ENCODE results near the gene ABCC4. TPM values are rescaled to one million over a fixed set of nuclear protein-coding genes. Genes with fewer than 3 reads are reported as not detected.

ABCC4 gene
- total RNA-seq, 1 experiment from 2014 or later: 3.7 TPM

DNA sequence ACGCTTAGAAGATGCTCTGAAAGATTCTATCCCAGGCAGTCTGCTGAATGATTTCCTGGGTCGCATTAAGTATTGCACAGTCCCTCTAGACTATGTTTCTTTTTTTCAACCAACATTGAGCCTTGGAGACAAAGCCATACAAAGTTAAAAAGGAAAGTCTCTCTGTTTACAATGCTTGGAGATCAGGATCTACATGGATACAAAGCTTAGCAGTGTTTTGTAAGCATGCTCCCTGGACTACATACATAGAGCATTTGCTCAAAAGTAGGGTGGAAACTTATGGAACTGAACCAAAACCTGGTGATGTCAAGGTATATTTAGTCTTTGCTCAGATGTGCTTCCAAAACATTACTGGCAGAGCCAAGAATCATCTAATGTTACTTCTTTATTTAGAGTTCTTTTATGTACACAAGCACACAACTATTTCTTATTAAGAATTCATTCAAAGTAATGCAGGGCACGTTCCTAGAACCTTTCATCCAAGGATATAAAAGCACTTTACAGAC lies 241.2 kb downstream of the ABCC4 start:
- no peak for DNase-seq
- no peaks in the 10 kb centered on the region for H3K36me3 ChIP-seq (replicated peaks; ENCODE audit: control insufficient read depth, insufficient read depth, low read length)
- no peaks in the 10 kb centered on the region for H3K27me3 ChIP-seq (ENCODE audit: control insufficient read depth, insufficient read depth, low read length)
- no peak overlapping the region for H3K4me3 ChIP-seq (ENCODE audit: insufficient read depth, low read depth, low read length)

DNA sequence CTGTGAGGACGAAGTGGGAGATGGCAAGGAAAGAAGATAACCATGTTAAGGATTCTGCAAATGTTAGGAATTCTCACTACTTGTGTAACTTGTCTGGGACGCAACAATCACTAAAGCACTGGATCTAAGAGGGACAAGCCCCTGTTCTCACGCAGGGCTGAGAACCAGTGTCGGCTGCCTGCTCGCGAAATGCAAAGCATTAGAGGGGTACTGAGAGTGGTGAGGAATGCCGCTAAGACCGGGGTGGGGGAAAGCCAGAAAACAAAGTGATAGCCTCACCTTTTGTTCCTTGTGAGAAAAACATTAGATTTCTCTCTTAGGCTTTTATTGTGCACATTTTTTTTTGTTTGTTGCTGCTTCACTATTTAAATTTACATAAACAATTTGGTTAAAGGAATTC lies 241.9 kb downstream of the ABCC4 start:
- DNase-seq: peak; percentile 62
- Histone ChIP-seq H3K36me3 (replicated peaks; ENCODE audit: control insufficient read depth, insufficient read depth, low read length) (no peaks in the 10 kb centered on the region), H3K4me3 (ENCODE audit: insufficient read depth, low read depth, low read length) (no peak overlapping the region), H3K27me3 (ENCODE audit: control insufficient read depth, insufficient read depth, low read length) (no peaks in the 10 kb centered on the region)

DNA sequence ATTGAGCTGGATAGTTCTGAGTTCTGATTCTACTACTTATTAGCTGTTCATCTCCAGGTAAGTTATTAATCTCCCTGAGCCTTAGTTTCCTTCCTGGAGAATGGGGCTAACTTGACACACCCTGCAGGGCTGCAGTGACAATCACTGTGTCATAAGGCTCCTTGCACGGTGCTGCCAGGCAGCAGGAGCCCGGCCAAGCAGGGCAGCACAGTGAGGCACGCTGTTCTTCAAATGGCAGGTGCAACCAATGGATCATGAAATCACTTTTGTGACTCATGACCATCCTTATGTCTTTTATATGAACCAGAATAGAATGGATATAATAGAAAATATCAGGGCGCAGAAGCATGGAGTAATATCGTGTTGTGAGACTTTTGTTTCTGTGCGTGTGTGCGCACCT lies 242.6 kb downstream of the ABCC4 start:
- H3K36me3 ChIP-seq (replicated peaks; ENCODE audit: control insufficient read depth, insufficient read depth, low read length): no peaks in the 10 kb centered on the region
- no peak overlapping the region for H3K4me3 ChIP-seq (ENCODE audit: insufficient read depth, low read depth, low read length)
- DNase-seq: no peak
- H3K27me3 ChIP-seq (ENCODE audit: control insufficient read depth, insufficient read depth, low read length): no peaks in the 10 kb centered on the region

DNA sequence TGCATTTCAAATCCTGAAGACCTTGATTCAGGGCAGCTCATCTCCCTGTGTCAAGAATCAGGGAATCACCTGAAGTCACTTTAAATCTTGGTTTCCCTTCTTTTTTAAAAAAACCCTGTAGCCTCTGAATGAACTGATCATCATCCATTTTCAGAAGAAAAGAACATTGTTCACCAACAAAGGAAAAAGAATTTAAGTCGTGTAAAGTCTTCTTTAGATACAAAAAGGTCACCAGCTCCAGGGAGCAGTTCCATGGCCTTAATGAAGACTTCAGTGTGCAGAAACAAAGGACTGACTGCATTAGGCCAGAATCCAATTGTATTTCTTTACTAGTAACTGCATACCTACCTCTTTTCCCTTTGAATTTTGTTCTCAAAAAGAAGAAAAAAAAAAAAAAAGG lies 245.0 kb downstream of the ABCC4 start:
- no peak for DNase-seq
- Histone ChIP-seq H3K4me3 (ENCODE audit: insufficient read depth, low read depth, low read length) (no peak overlapping the region), H3K36me3 (replicated peaks; ENCODE audit: control insufficient read depth, insufficient read depth, low read length) (no peaks in the 10 kb centered on the region), H3K27me3 (ENCODE audit: control insufficient read depth, insufficient read depth, low read length) (no peaks in the 10 kb centered on the region)

DNA sequence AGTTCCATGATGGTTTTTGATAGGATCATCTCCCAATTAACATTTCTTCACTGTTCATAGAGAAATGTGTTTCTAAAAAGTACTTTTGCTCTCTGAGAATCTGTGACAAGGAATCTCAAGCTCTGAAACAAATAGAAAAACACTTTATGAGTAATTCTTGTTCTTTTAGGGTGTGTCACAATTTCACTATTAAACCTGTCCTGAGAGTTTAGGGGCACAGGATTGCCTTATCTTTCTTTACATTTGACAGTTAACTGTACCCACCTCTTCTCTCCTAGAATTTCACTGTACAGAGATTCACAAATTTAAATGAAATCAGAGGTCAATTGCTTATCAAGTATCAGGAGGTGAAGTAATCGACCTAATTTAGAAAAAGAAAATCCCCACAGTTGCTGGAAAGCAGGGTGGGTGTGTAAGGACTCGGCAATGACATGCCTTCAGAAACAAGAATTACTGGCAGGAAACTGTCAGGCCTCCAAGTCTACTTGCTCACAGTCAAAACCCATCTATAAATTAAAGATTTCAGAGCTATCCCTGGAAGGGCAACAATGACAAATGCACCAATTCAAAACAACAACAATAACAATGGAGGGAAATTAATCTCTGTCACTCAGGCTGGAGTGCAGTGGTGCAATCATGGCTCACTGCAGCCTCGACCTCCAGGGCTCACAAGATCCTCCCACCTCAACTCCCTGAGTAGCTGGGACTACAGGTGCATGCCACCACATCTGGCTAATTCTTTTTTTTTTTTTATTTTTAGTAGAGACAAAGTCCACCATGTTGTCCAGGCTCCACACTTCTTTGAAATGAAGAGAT lies 250.2 kb downstream of the ABCC4 start:
- Histone ChIP-seq H3K36me3 (replicated peaks; ENCODE audit: control insufficient read depth, insufficient read depth, low read length) (no peaks in the 10 kb centered on the region), H3K4me3 (ENCODE audit: insufficient read depth, low read depth, low read length) (no peak overlapping the region), H3K27me3 (ENCODE audit: control insufficient read depth, insufficient read depth, low read length) (no peaks in the 10 kb centered on the region)
- no peak for DNase-seq

DNA sequence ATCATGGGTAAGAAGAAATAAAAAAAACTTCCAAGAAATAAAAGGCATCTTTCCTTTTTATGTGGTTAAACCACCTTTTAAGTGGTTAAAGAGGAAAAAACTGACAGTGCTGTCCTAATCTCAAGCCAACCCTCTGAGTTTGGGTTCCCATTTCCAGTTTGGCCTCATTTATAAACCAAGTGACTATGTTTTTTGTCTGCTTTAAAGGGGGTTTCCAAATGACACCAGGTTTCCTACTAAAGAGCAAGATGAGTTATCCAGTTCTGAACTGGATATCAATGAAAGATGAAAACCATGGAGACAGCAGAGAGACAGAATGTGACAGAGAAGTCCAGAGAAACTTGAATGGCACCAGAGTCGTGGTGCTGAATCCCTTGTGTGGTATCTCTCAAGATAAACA lies 251.5 kb downstream of the ABCC4 start:
- no peaks in the 10 kb centered on the region for H3K27me3 ChIP-seq (ENCODE audit: control insufficient read depth, insufficient read depth, low read length)
- no peaks in the 10 kb centered on the region for H3K36me3 ChIP-seq (replicated peaks; ENCODE audit: control insufficient read depth, insufficient read depth, low read length)
- DNase-seq: no peak
- no peak overlapping the region for H3K4me3 ChIP-seq (ENCODE audit: insufficient read depth, low read depth, low read length)

DNA sequence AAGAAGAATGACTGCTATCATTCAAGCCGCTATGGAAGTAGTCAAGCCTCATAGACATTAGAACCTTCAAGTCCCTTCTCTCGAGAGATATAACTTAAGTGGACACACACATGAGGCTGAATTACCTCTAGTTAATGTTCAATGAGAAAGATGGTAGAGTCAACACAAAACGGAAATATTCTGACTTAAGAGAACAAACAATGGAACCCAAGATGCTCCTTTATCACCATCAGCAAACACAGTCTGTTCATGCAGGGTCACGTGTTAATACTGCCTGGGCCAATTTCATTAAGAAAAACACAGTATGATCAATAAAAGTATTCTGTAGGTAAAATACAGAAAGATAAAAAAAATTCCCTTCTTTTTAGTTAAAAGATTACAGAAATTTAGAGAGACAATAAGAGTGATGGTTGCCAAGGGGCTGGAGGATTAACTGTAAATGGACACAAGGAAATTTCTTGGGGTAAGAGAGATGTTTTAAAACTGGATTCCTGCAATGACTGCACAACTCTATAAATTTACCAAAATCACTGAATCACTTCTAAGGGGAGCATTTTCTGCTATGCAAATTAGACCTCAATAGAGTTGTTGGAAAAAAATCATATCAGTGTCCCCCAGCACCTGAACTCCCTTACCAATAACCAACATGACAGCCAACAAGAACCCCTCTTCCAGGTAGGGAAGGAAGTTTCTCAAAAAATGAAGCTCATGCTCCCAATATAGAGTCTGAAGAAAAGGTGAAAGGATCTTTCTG lies 256.6 kb downstream of the ABCC4 start:
- Histone ChIP-seq H3K36me3 (replicated peaks; ENCODE audit: control insufficient read depth, insufficient read depth, low read length) (no peaks in the 10 kb centered on the region), H3K27me3 (ENCODE audit: control insufficient read depth, insufficient read depth, low read length) (no peaks in the 10 kb centered on the region), H3K4me3 (ENCODE audit: insufficient read depth, low read depth, low read length) (no peak overlapping the region)
- DNase-seq: no peak

DNA sequence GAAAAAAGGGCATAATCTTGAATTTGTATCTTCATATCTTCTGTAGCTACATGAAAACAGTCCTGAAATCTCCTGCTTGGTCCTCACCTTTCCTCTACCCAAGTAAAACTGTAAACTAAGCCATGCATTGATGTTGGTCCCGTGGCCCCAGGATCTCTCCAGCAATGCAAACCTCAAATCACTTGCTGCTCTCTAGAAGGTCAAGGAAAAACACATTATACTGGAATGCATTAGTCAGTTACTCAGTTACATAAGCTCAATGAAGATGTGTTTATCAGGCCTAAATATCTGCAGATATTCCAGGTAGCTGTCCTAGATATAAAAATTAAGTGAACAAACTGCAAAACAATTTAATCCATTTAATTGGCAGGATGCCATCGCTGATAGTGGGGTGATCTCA lies 261.8 kb downstream of the ABCC4 start:
- no peaks in the 10 kb centered on the region for H3K27me3 ChIP-seq (ENCODE audit: control insufficient read depth, insufficient read depth, low read length)
- H3K36me3 ChIP-seq (replicated peaks; ENCODE audit: control insufficient read depth, insufficient read depth, low read length): no peaks in the 10 kb centered on the region
- DNase-seq: no peak
- no peak overlapping the region for H3K4me3 ChIP-seq (ENCODE audit: insufficient read depth, low read depth, low read length)

DNA sequence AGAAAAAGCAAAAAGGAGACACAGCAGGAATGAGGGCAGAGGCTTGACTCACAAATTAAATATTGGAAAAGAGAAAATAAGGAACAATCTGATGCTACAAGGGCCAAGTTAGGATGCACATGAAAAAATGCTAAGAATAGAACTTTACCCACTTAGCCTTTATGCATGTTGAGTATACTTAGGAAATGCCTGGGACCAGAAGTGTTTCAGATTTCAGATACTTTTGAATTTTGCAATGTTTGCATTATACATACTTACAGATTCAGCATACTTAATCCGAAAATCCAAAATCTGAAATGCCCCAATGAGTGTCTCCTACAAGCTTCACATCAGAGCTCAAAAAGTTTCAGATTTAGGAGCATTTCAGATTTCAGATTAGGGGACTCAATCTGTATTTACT lies 262.3 kb downstream of the ABCC4 start:
- Histone ChIP-seq H3K36me3 (replicated peaks; ENCODE audit: control insufficient read depth, insufficient read depth, low read length) (no peaks in the 10 kb centered on the region), H3K27me3 (ENCODE audit: control insufficient read depth, insufficient read depth, low read length) (no peaks in the 10 kb centered on the region), H3K4me3 (ENCODE audit: insufficient read depth, low read depth, low read length) (no peak overlapping the region)
- no peak for DNase-seq

DNA sequence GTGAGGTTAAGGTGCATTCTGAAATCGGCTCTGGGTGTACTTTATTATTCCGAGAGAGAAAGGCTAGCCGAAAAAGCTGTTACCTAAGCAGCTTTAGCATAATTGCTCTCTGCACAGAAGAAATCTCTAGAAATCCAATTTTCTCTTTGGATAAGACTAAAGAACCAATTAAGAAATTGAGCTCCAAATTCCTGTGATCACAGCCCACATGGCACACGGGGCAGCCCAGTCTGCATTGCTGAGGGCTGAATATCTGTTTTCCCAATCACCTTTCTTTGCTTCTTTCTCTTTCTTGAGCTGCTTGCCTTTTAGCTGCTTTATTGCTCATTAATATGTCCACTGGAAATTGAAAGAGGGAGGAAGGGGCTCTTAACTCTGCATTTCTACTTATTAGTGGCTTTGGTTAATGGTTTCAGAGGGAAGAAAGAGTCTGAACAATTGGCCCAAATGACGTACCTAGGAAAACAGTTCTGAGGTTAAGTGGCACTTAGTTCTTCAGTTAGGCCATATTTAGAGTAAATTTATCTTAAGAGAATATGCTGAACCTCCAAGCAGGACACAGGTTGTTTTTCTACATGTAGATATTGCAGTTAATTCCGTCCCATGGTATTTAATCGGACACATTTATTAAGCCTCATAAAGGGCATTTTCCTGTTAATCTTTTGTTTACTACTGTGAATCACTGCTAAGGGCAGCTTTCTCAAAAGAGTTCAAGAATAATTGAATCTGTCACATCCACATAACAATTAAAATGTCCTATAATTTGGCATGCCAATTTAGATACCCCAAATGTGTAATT lies 265.7 kb downstream of the ABCC4 start:
- DNase-seq: no peak
- Histone ChIP-seq H3K36me3 (replicated peaks; ENCODE audit: control insufficient read depth, insufficient read depth, low read length) (no peaks in the 10 kb centered on the region), H3K4me3 (ENCODE audit: insufficient read depth, low read depth, low read length) (no peak overlapping the region), H3K27me3 (ENCODE audit: control insufficient read depth, insufficient read depth, low read length) (no peaks in the 10 kb centered on the region)

DNA sequence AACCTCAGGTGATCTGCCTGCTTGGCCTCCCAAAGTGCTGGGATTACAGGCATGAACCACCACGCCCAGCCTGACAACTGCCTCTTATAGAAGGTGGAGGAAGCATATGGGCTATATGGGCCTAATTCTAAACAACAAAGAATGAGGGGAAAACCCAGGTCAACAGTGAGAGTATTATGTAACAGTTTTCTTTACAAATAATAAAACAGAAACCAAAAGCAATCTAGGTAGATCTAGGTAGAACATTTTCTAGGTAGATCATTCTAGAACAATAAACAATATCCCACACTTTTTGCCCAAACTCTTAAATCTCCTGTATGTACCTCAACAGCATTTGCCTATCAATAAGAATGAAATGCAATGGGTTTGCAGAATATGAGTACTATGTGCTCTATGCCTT lies 267.4 kb downstream of the ABCC4 start:
- no peaks in the 10 kb centered on the region for H3K36me3 ChIP-seq (replicated peaks; ENCODE audit: control insufficient read depth, insufficient read depth, low read length)
- DNase-seq: no peak
- no peak overlapping the region for H3K4me3 ChIP-seq (ENCODE audit: insufficient read depth, low read depth, low read length)
- H3K27me3 ChIP-seq (ENCODE audit: control insufficient read depth, insufficient read depth, low read length): no peaks in the 10 kb centered on the region

DNA sequence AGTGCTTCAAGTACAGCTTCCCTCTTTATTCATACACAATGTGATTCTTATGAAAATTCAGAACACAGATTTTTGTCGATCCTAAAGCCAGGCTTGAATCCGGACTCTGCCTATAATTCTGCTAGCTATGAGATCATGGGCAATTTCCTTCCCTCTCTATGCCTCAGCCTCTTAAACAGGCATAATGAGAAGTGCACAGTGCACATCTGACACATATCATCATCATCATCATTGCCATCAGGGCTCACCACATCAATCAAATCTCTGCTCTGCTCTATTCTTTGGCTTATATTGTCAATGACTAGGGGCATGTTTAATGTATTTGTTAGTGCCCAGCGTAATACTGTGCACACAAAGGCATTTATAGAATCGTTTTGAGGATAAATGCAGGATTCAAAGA lies 269.1 kb downstream of the ABCC4 start:
- H3K36me3 ChIP-seq (replicated peaks; ENCODE audit: control insufficient read depth, insufficient read depth, low read length): no peaks in the 10 kb centered on the region

DNA sequence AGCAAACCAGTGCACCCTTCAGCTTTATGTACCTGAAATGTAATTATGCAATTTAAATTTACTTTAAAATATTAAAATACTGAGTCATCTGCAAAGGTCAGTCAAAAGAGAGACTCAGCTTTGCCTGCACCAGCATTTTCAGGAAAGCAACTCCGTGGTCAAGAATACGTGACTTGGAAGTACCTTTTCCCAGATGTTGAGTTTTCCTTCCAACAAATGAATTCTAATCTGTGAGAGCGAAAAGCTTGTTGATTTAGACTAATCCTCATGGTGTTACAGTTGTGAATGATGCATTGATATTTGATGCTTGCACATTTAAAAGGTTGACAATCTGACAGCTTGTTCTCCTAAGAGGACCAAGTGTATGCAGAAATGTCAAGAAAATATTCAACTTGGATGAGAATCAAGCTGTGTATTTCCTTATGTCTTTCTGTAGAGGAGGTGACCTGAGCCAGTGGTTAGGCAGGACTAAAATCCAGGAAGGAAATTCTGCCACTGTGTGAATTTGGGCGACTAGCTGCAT lies 270.4 kb downstream of the ABCC4 start:
- no peaks in the 10 kb centered on the region for H3K27me3 ChIP-seq (ENCODE audit: control insufficient read depth, insufficient read depth, low read length)
- H3K36me3 ChIP-seq (replicated peaks; ENCODE audit: control insufficient read depth, insufficient read depth, low read length): no peaks in the 10 kb centered on the region
- DNase-seq: no peak
- no peak overlapping the region for H3K4me3 ChIP-seq (ENCODE audit: insufficient read depth, low read depth, low read length)

More for the DNA sequence above, 269.1 kb downstream of the ABCC4 start:
- no peak for DNase-seq
- Histone ChIP-seq H3K27me3 (ENCODE audit: control insufficient read depth, insufficient read depth, low read length) (no peaks in the 10 kb centered on the region), H3K4me3 (ENCODE audit: insufficient read depth, low read depth, low read length) (no peak overlapping the region)

DNA sequence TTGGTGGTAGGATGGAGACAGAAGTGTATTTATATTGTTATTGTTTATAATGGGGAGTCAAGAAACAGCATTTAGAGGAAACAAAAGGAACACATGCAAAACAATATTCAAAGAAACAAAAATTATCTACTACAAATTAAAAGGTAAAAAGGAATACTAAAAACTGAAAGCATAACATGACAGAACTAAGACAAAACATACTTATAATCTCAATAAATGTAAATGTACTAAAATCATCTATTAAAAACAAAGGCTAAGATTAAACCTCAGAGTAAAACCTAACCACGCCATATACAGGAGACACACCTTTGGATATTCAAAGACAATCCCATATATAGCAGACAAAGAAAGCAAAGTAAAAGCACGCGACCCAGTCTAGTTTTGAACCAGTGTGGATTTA lies 273.6 kb downstream of the ABCC4 start:
- no peak for DNase-seq
- Histone ChIP-seq H3K27me3 (ENCODE audit: control insufficient read depth, insufficient read depth, low read length) (no peaks in the 10 kb centered on the region), H3K36me3 (replicated peaks; ENCODE audit: control insufficient read depth, insufficient read depth, low read length) (no peaks in the 10 kb centered on the region), H3K4me3 (ENCODE audit: insufficient read depth, low read depth, low read length) (no peak overlapping the region)

All from H7 (cell line).